ENCODE measurements around the gene IL4I1. TPM values are rescaled to one million over a fixed set of nuclear protein-coding genes. Genes with fewer than 3 reads are reported as not detected.

Gene IL4I1
- total RNA-seq, 1 experiment from 2014 or later, result 1.5 TPM

DNA sequence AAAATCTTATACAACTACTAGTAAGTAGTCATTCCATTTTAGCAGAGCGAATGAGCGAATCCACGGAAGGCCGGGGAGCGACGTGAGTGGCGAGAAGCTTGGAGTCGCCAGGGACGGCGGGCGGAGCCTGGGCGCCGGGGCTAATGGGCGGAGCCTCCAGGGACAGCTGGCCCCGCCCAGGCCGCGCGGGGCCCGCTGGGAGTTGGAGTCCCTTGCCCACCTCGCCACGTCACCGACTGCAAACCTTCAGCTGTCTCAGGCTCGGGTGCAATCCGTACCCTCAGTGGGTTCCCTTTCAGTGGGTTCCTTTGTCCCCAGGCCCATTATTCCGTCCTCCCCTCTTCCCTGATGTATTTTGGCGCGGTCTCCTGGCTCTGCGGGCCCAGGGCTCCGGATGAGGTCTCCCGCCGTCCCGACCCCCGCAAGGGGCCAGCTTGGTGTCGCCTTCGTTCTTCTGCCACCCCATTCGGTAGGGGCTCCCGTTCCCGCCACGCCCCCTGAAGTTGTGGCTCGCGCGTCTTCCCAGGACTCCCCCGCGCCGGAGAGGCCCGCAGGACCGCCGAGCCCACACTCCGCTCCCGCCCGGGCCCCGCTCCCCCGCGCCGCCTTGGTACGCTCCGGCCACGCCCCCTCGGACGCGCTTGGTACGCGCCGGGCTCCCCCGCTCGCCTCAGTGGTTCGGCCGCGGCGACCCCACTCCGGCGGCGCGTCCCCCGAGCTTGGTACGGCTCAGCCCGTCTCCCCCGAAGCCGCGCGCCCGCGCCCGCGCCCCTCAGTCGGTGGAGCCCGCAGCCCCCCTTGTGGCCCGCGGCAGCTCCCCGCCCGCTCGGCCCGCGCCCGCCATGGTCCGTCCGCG is 46.0 kb downstream of the IL4I1 start, which contains the start of gene PTOV1:
Gene PTOV1, plus strand, starts transcription at position 673 of the 856 bp plus-strand sequence.
- Histone ChIP-seq H3K27me3 (ENCODE audit: control insufficient read depth, insufficient read depth, low read length) (no peaks in the 10 kb centered on the region), H3K27ac (ENCODE audit: low read length) (peak within 1 kb of the TSS; percentile 86), H3K4me1 (ENCODE audit: control insufficient read depth, insufficient read depth, low read length) (peaks cover 13% of the 10 kb centered on the region), H3K4me3 (ENCODE audit: low read depth in 2 of 2, low read length in 2 of 2) (peak within 1 kb of the TSS; percentile 58 to 73), H3K9me3 (ENCODE audit: control insufficient read depth, insufficient read depth, low read depth, low read length) (no peaks in the 10 kb centered on the region), H3K36me3 (ENCODE audit: control insufficient read depth, insufficient read depth, low read length) (no peaks in the 10 kb centered on the region)
- CTCF ChIA-PET, result no interaction called here
- in situ Hi-C loops (cut with HindIII; ENCODE audit: low pct_unique_long_range_greater_than_20kb, low sequenced_read_pairs), result no loop called here
- peak; percentile 91 for ATAC-seq
- intact Hi-C loops (cut with micrococcal nuclease; ENCODE audit: unreplicated experiment), result no loop called here
- POLR2A ChIA-PET, result interaction anchor here (0.6 kb wide), 2 partner anchors 37 to 40 kb away, joined by 3 read pairs; partner anchors contain the start of gene FUZ
- BruUV-seq (replicated peaks), result no TSS peak
- DNase-seq (ENCODE audit: low read depth, low spot score), result no peak
- TF ChIP-seq SIN3A (IDR thresholded peaks at IDR 0.05; ENCODE audit: borderline replicate concordance, insufficient read depth, low read depth, low read length) (no peak), TCF7L2 (IDR thresholded peaks at IDR 0.05; ENCODE audit: low read depth, low read length) (peak; percentile 37; the same call in 1 of the 2 replicates), POLR2AphosphoS5 (IDR thresholded peaks at IDR 0.05; ENCODE audit: low read depth, low read length) (peak; percentile 69)
- TF ChIP-seq, protein P1, sequence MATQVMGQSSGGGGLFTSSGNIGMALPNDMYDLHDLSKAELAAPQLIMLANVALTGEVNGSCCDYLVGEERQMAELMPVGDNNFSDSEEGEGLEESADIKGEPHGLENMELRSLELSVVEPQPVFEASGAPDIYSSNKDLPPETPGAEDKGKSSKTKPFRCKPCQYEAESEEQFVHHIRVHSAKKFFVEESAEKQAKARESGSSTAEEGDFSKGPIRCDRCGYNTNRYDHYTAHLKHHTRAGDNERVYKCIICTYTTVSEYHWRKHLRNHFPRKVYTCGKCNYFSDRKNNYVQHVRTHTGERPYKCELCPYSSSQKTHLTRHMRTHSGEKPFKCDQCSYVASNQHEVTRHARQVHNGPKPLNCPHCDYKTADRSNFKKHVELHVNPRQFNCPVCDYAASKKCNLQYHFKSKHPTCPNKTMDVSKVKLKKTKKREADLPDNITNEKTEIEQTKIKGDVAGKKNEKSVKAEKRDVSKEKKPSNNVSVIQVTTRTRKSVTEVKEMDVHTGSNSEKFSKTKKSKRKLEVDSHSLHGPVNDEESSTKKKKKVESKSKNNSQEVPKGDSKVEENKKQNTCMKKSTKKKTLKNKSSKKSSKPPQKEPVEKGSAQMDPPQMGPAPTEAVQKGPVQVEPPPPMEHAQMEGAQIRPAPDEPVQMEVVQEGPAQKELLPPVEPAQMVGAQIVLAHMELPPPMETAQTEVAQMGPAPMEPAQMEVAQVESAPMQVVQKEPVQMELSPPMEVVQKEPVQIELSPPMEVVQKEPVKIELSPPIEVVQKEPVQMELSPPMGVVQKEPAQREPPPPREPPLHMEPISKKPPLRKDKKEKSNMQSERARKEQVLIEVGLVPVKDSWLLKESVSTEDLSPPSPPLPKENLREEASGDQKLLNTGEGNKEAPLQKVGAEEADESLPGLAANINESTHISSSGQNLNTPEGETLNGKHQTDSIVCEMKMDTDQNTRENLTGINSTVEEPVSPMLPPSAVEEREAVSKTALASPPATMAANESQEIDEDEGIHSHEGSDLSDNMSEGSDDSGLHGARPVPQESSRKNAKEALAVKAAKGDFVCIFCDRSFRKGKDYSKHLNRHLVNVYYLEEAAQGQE (IDR thresholded peaks at IDR 0.05; ENCODE audit: insufficient read depth in 1 of 2, low read depth in 2 of 2, low read length in 1 of 2), result no peak
- TF ChIP-seq, protein P2, sequence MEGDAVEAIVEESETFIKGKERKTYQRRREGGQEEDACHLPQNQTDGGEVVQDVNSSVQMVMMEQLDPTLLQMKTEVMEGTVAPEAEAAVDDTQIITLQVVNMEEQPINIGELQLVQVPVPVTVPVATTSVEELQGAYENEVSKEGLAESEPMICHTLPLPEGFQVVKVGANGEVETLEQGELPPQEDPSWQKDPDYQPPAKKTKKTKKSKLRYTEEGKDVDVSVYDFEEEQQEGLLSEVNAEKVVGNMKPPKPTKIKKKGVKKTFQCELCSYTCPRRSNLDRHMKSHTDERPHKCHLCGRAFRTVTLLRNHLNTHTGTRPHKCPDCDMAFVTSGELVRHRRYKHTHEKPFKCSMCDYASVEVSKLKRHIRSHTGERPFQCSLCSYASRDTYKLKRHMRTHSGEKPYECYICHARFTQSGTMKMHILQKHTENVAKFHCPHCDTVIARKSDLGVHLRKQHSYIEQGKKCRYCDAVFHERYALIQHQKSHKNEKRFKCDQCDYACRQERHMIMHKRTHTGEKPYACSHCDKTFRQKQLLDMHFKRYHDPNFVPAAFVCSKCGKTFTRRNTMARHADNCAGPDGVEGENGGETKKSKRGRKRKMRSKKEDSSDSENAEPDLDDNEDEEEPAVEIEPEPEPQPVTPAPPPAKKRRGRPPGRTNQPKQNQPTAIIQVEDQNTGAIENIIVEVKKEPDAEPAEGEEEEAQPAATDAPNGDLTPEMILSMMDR (IDR thresholded peaks at IDR 0.05), result no peak

DNA sequence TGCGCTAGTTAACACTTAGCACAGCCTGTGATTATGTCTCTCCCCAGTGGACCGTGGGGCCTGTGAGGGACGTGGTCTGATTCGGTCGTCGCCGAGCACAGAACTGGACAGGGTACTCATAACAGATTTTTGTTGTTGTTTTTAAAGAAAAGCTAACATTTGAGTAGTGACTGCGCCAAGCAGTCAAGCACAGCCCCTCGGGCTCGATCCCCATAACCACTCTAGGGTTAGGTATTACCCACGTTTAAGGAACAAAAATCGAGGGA is 46.5 kb downstream of the IL4I1 start:
- no TSS peak for BruUV-seq (replicated peaks)
- DNase-seq (ENCODE audit: low read depth, low spot score) (no peak), ATAC-seq (no peak)
- H3K27me3 ChIP-seq (ENCODE audit: control insufficient read depth, insufficient read depth, low read length), result no peaks in the 10 kb centered on the region
- TF ChIP-seq TCF7L2 (IDR thresholded peaks at IDR 0.05; ENCODE audit: low read depth, low read length) (no peak), SIN3A (IDR thresholded peaks at IDR 0.05; ENCODE audit: borderline replicate concordance, insufficient read depth, low read depth, low read length) (no peak), POLR2AphosphoS5 (IDR thresholded peaks at IDR 0.05; ENCODE audit: low read depth, low read length) (no peak)
- TF ChIP-seq, protein P1 (IDR thresholded peaks at IDR 0.05; ENCODE audit: insufficient read depth in 1 of 2, low read depth in 2 of 2, low read length in 1 of 2), result no peak
- TF ChIP-seq, protein P2 (IDR thresholded peaks at IDR 0.05), result no peak
- no peaks in the 10 kb centered on the region for H3K36me3 ChIP-seq (ENCODE audit: control insufficient read depth, insufficient read depth, low read length)
- H3K27ac ChIP-seq (ENCODE audit: low read length), result peak overlapping the region; percentile 86
- CTCF ChIA-PET, result no interaction called here
- no peaks in the 10 kb centered on the region for H3K9me3 ChIP-seq (ENCODE audit: control insufficient read depth, insufficient read depth, low read depth, low read length)
- peaks cover 13% of the 10 kb centered on the region for H3K4me1 ChIP-seq (ENCODE audit: control insufficient read depth, insufficient read depth, low read length)
- in situ Hi-C loops (cut with HindIII; ENCODE audit: low pct_unique_long_range_greater_than_20kb, low sequenced_read_pairs) (no loop called here), intact Hi-C loops (cut with micrococcal nuclease; ENCODE audit: unreplicated experiment) (no loop called here)
- peak overlapping the region; percentile 58 to 73 for H3K4me3 ChIP-seq (ENCODE audit: low read depth in 2 of 2, low read length in 2 of 2)
- POLR2A ChIA-PET, result interaction anchor here (0.6 kb wide), 1 partner anchor 40 kb away, joined by 3 read pairs; no protein-coding TSS in a partner anchor

All from Panc1 (cell line).